Choroid plexus epithelial cell (primary cell): ENCODE measurements around the gene DRC7.

Experiments
- DNase-seq: peaks from one replicate; pipeline ENCODE4 v3.0.0-alpha.2; 2010; ENCODE audit warnings: low read depth
- H3K4me3 ChIP-seq: 2 replicates; pipeline ENCODE4 v1.5.1; 2011; ENCODE audit warnings: low read depth, mild to moderate bottlenecking, control low read depth, low read length, moderate library complexity
- CTCF ChIP-seq: conservative IDR thresholded peaks from 2 replicates; pipeline ENCODE4 v1.5.1; 2011; ENCODE audit warnings: low read depth, mild to moderate bottlenecking, control low read depth, inconsistent platforms, low read length, moderate library complexity

DRC7 gene

GRCh38 chr16:57703416-57704010, 8.9 kb downstream of the DRC7 start:
- H3K4me3 ChIP-seq = no peak overlapping the region
- no peak for TF ChIP-seq CTCF
- no peak for DNase-seq

GRCh38 chr16:57704011-57704904, 9.7 kb downstream of the DRC7 start:
- H3K4me3 ChIP-seq = no peak overlapping the region
- TF ChIP-seq CTCF = no peak
- no peak for DNase-seq

GRCh38 chr16:57704905-57705852, 10.6 kb downstream of the DRC7 start:
- DNase-seq = no peak

DNA sequence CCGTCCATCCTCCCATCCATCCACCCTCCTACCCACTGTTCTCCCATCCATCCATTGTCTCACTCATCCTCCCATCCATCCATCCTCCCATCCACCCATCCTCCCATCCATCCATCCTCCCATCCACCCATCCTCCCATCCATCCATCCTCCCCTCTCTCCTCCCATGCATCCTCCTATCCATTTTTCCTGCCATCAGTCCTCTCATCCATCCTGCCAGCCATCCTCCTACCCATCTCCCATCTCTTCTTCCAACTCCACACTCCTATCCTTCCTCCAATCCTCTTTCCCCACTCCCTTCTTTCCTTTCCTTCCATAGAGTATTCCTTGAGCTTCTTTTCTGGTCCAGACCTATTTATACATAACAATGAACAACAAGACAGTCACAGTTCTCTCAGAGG, 12.1 kb downstream of the DRC7 start:
- no peak for DNase-seq
- TF ChIP-seq CTCF = no peak
- H3K4me3 ChIP-seq = no peak overlapping the region

More at GRCh38 chr16:57704905-57705852, 10.6 kb downstream of the DRC7 start:
- no peak for TF ChIP-seq CTCF
- no peak overlapping the region for H3K4me3 ChIP-seq

DNA sequence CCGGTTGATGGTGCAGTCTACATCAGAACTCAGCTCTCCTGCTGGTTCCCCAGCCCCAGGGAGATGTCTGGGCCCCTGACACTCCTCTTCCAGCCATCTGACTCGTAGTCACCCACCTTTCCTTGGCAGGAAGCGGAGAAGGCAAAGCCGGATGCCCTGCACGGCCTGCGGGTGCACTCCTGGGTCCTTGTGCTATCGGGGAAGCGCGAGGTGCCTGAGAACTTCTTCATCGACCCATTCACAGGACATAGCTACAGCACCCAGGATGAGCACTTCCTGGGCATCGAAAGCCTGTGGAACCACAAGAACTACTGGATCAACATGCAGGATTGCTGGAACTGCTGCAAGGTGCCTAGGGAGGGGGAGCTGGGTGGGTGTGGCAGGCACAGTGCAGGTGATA, 12.7 kb downstream of the DRC7 start:
- H3K4me3 ChIP-seq = no peak overlapping the region
- DNase-seq = no peak
- TF ChIP-seq CTCF = no peak

GRCh38 chr16:57708168-57708567, 13.6 kb downstream of the DRC7 start:
- DNase-seq = no peak
- H3K4me3 ChIP-seq = no peak overlapping the region
- TF ChIP-seq CTCF = no peak
